Midbrain (tissue), 1 donor: ENCODE data around the gene SIGLEC8.
"Not testable (repeated sequence)": the region's sequence is repeated elsewhere in the genome, so short reads cannot be mapped to it uniquely, and the experiment has no call there.

ENCODE experiments used
- DNase-seq: peaks from one replicate; lab custom pipeline; 2025; lab: John Stamatoyannopoulos, UW

SIGLEC8 gene

GRCh38 chr19:51473009-51473707, 14.9 kb upstream of the SIGLEC8 start:
- DNase-seq, result peak; percentile 49

GRCh38 chr19:51472607-51473006, 14.4 kb upstream of the SIGLEC8 start:
- no peak for DNase-seq

- no peak for DNase-seq
Observed at GRCh38 chr19:51471527-51471926, 13.3 kb upstream of the SIGLEC8 start.

DNA sequence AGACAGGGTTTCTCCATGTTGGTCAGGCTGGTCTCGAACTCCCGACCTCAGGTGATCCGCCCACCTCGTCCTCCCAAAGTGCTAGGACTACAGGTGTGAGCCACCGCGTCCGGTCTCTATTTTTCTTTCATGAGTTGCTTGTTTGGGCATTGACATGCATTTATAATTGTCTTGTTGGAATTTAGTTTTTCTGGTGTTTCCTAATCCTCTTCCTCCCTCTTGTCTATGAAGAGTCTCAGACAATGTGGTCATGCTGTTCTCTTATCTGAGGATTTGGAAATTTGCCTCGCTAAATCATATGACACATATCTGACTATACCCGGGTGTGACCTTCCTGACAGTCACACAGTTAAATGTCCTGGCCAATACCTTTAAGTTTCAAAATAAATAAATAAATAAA, 12.7 kb upstream of the SIGLEC8 start:
- DNase-seq, result no peak

DNA sequence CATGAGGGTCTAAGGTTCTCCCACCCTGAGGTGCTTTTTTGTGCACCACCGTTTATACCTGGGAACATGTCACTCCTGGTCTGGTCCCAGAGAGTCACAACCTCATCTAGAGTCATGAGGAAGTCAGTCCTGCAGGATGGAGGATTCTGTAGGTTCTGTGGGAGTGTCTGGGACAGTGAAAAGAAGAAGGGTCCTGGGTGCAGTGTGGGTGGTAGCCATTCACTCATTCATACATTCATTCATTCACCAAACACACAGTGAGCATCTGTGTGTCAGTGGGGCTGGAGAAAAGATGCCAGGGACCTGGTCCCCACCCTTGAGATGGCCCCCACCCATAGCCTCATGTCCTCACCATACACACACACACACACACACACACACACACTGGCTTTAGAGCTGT, 11.4 kb upstream of the SIGLEC8 start:
- DNase-seq, result no peak

- DNase-seq, result no peak
Observed at GRCh38 chr19:51469162-51469561, 10.9 kb upstream of the SIGLEC8 start.

DNA sequence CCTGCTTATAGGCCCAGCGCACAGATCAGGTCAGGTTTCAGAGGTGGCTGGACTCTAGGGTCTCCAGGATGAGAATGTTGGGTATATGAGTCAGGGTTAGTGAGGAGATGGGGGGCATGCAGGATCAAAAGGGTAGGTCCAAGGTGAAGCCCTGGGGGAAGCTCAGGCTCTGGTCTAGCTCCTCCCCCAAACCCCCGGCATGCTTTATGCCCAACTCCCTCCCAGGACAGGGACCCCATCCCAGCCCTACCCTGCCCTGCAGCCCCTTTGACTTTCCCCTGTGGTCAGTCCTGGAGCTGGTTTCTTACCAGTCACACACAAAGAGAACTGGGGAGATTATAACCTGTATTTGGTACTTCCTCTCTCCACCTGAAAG, 10.3 kb upstream of the SIGLEC8 start:
- no peak for DNase-seq

DNA sequence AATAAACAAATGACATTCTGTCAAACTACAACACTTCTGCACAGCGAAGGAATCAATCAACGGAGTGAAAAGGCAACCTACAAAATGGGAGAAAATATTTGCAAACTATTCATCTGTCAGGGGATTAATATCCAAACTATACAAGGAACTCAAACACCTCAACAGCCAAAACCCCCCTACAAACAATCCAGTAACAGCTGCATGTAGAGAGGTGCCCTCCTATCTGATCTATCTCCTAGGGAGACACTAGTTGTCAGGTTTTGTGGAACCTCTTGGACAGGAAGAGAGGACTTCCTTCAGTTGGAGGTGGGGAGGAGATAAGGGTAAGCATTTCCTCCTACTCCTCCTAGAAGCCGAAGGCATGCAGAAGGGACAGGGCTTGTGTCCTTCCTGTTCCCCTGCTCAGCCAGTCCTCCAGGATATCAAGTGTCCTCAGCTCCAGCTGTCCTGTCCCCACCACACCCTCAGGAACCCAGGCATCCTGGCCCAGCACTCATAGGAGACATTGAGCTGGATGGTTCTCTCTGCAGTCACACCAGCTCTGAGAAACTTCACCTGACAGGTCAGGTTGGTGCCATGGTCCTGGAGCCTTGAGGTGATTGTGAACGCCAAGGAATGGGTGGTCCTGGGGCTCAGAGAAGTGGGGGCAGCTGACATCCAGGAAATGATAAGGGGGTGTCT, 9.8 kb upstream of the SIGLEC8 start:
- no peak for DNase-seq

- peak; percentile 5 for DNase-seq
Observed at GRCh38 chr19:51466723-51467122, 8.5 kb upstream of the SIGLEC8 start.

GRCh38 chr19:51463976-51464581, 5.8 kb upstream of the SIGLEC8 start:
- not testable (repeated sequence) for DNase-seq

DNA sequence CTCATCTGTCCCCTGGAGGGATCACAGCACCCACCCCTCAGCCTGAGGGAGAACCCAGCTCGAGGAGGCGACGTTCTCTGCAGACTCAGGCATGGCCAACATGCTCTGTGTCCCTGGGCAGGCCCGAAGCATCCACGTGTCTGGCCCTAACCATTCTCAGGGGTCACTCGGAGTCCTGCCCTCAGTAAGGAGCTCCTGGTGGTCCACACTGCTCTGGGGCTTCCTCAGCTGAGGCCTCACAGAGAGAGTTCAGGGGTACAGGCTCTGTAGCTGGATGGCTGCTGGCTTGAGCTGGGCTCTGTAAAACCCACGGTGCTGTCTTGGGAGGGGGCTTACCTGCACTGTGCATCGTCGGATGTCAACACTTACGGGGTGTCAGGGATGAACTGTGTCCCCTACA, 4.4 kb upstream of the SIGLEC8 start:
- DNase-seq, result no peak

GRCh38 chr19:51462276-51462675, 4.0 kb upstream of the SIGLEC8 start:
- DNase-seq, result no peak

DNA sequence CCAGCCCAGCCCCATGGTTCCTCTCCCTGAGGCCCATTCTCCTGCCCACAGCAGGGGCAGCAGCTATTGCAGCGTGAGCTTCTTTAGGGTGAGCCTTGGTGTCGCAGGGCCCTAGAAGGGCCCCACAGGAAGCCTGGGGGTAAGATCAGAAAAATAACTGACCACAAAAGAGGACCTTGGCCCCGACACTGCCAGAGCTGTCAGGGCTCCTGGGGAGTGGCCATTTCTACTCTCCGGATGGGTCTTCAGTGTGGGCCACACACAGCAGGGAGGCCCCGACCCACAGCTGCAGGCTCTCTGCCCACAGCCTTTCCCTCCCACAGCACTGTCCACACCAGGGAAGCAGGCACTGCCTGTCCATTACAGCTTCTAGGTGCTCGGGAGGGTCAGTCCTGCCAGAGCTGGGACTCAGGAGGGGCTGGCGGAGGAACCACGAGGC, 3.5 kb upstream of the SIGLEC8 start:
- DNase-seq, result peak; percentile 42

GRCh38 chr19:51460164-51460992, 2.1 kb upstream of the SIGLEC8 start:
- DNase-seq, result peak; percentile 15

DNA sequence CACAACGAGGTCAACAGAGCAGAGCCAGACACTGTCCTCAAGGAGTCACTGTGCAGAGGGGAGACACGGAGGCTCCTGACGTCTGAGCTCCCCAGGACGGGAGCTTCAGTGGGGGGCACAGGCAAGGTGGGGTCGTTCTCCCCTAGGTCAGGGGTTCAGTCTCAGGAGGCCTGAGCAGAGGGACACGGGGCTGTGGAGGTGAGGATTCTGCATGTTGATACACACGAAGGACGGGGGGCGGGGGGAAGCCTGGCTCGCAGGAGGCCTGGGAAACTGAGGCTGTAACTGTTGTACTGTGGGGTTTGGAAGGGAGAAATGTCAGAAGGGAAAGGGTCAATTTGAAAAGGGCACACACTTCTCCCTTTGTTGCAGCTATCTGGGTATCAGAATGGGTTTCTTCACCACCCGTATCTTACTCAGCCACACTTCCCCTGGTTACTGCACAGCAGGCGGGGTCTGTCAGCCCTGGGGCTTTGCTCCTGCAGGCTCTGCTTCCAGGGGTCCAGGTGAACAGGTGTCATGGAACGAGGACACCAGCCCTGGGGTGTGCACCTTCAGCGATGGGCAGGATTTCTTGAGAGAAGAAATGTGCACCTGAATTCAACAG, 748 bp upstream of the SIGLEC8 start:
- no peak for DNase-seq

GRCh38 chr19:51457351-51458013, 772 bp downstream of the SIGLEC8 start:
- DNase-seq, result no peak

DNA sequence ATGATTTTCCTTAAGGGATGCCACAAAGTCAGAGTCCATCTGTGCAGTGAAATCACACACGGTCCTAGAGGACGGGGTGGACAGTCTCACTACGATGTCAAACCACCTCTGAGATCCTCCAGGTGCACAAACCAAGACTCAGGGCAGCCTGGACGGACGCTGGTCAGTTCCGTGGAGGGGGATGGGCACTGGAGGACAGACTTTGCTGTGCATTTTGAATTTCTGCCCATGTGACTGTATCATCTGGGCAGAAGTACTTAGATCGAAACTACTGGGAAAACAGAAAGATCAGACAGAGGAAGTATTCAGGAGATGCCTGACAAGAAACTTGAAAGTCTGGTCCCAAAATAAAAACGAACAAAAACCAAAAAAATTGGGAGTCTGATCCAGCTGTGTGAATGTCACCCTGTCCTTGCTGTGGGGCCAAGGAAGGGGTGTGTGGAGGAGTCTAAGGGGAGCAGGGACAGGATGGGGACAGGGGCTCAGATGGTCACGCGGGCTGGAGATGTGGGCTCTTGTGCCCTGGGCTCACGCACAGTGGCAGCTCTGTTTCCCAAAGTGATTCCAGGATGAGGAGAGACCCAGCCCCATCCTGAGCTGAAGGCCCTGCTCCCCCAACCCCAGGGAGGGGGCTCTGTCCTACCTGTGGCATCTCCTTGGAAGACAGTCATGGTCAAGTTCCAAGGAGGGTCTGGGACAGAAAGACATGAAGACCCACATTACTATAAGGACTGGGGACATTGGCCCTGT, 1.5 kb downstream of the SIGLEC8 start:
- DNase-seq, result peak; percentile 19

DNA sequence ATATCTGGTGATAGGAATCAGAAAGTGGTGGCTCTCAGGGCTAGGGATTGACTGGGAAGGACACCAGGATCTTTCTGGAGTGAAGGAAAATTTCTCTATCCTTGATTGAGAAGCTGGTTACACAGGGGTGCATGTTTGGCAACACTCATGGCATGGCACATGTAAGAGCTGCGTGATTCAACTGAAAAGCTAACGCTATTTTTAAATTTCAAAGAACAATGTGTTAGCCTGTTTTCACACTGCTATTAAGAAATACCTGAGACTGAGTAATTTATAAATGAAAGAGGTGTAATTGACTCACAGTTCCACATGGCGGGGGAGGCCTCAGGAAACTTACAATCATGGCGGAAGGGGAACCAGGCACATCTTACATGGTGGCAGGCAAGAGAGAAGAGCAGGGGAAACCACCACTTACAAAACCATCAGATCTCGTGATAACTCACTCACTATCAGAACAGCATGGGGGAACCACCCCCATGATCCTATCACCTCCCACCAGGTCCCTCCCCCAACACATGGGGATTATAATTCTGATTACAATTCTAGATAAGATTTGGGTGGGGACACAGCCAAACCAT, 7.4 kb downstream of the SIGLEC8 start:
- DNase-seq, result no peak

GRCh38 chr19:51448411-51449016, 9.7 kb downstream of the SIGLEC8 start:
- DNase-seq, result no peak

DNA sequence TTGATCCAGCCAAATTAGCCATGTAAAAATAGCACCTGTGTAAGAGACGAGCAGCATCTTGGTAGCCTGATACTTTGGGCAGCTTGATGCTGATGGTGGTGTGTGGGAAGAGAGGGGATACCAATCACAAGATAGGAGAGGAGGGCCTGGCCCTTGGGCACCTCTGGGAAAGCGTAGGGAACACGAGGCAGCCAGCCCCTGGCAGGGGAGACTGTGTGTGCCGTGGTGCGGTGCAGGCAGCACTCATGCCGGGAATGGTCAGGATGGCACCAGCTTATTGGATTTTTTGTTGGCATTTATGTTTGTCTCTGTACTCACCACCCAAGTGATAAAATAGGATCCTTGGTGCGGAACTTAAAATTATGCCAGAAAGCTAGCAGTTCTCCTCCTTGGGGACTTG, 10.2 kb downstream of the SIGLEC8 start:
- DNase-seq, result no peak
